NOMO-1 treated with DMSO at 0.1 percent for 48 hours (cell line): Measurements from ENCODE around the gene RNF111.
"Not testable (repeated sequence)": the region's sequence is repeated elsewhere in the genome, so short reads cannot be mapped to it uniquely, and the experiment has no call there.

Experiments used
- DNase-seq: peaks from one replicate; lab custom pipeline; 2025; ENCODE audit not compliant: unreplicated experiment; lab: John Stamatoyannopoulos, UW

RNF111 gene

GRCh38 chr15:59131456-59131855, 144.0 kb downstream of the RNF111 start:
- no peak for DNase-seq

GRCh38 chr15:59131969-59132562, 144.6 kb downstream of the RNF111 start:
- DNase-seq = no peak

GRCh38 chr15:59133929-59134427, 146.5 kb downstream of the RNF111 start:
- DNase-seq = no peak

GRCh38 chr15:59137566-59137965, 150.1 kb downstream of the RNF111 start:
- DNase-seq = no peak

- peak; percentile 70 for DNase-seq
Measured at GRCh38 chr15:59138243-59138642, 150.8 kb downstream of the RNF111 start.

- DNase-seq = no peak
Measured at GRCh38 chr15:59140422-59141226, 153.2 kb downstream of the RNF111 start.

- DNase-seq = no peak
Measured at GRCh38 chr15:59143281-59143680, 155.8 kb downstream of the RNF111 start.

GRCh38 chr15:59144594-59144993, 157.1 kb downstream of the RNF111 start:
- DNase-seq = not testable (repeated sequence)
